ENCODE data around the gene TUSC1.
A peak's percentile ranks its signal among the peaks of the same experiment; 100 is the strongest.
"Not testable (repeated sequence)": the region's sequence is repeated elsewhere in the genome, so short reads cannot be mapped to it uniquely, and the experiment has no call there.

Gene TUSC1

DNA sequence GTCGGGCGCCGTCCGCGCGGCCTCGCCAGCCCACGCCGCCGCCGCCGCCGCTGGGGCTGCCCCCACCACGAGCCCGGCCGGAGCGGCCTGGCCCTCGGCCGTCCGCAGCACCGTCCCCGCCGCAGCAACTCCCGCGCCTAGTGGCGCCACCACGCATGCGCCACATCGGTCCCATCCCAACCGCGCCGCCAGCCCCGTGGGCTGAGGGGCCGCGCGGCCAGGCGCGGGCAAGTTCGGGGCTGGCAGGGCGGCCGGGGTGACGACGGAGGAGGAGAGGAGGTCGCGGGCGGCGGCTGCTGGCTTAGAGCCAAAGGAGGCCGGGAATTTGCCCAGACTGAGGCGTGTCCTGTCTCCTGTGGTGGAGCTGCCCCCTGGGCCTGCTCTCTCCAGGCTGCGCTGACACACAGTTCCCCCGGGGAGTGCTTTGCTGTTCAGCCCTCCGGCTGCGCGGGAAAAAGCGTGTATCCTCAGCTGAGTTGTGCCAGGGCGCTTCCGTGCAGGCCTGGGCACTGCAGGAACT lies at the start of gene TUSC1:
Gene TUSC1 (minus strand): TSS at position 298 of the 520 bp plus-strand sequence. CDS start 132 bp downstream, at position 166.
- peak; percentile 60 for DNase-seq (ENCODE audit: low spot score)

- DNase-seq (ENCODE audit: low spot score), result no peak
Measured at GRCh38 chr9:25726871-25727410, 48.7 kb upstream of the TUSC1 start.

- no peak for DNase-seq (ENCODE audit: low spot score)
Measured at GRCh38 chr9:25724424-25724823, 46.2 kb upstream of the TUSC1 start.

- peak; percentile 21 for DNase-seq (ENCODE audit: low spot score)
Measured at GRCh38 chr9:25716220-25716872, 38.1 kb upstream of the TUSC1 start.

DNA sequence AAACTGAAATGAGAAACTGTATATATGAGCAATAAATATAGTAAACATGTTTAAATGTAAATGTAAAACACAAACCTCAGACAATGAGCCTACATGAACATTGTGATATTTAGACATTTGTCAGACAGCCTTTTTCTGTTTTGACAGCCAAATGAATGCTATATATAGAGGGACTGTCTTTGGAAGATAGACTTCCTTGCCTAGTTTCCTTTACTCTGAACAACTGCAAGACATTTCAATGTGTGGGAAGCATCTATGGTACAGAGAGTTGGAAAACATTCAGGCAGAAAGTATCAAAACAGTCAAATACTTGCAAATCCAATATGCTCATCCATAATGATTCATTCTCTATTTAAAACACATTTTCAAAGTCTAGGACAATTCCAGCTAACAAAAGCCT lies 31.7 kb upstream of the TUSC1 start:
- no peak for DNase-seq (ENCODE audit: low spot score)

DNA sequence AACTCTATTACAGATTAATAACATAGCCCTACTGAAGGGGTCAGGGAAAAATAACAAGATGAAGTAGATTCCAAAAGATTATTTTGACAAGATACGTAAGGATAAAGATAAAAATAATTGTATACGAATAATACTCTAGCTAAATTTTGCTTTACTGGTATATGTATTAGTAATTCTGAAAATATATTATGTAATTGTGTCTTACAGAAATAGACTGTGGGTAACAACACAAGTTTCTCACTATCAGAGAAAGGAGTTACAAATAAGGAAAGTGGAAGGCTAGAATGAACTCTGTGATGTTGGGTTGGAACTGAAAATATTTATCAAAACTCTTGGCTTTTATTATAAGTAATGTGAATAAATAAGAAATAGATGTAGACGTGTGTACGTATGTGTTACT lies 26.6 kb upstream of the TUSC1 start:
- no peak for DNase-seq (ENCODE audit: low spot score)

GRCh38 chr9:25703701-25704357 lies 25.6 kb upstream of the TUSC1 start:
- DNase-seq (ENCODE audit: low spot score), result no peak

GRCh38 chr9:25702536-25702935 lies 24.3 kb upstream of the TUSC1 start:
- DNase-seq (ENCODE audit: low spot score), result no peak

DNA sequence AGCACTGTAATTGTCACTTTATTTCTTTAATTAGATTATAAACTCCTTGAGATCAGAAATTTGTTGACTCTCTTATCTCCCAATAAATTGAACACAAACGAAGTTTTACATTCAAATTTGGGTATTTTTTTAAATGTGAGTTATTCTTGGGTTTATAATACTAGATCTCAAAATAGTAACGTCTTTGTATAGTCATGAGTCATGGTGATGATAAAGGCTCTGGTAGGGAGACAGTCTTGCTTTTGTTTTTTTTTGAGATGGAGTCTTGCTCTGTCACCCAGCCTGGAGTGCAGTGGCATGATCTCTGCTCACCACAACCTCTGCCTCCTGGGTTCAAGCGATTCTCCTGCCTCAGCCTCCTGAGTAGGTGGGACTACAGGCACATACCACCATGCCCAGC lies 22.7 kb upstream of the TUSC1 start:
- not testable (repeated sequence) for DNase-seq (ENCODE audit: low spot score)

- no peak for DNase-seq (ENCODE audit: low spot score)
Measured at GRCh38 chr9:25700430-25700829, 22.2 kb upstream of the TUSC1 start.

DNA sequence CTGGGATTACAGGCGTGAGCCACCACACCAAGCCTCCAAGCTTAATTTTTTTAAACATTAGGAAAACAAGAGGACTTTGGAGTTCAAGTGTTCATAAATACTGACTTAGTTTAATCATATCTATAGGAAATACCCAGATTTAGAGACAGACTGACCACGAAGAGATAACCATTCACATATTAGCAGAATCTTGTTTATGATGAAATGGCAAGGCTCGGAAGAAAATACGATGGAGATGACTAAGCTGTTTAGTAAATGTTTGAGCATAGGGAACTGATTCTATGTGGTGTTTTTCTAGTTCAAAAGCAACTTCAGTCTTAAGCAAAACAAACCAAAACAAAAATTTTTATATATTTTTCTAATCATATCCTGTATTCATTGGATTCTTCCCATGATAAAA lies 13.5 kb upstream of the TUSC1 start:
- DNase-seq (ENCODE audit: low spot score), result no peak

DNA sequence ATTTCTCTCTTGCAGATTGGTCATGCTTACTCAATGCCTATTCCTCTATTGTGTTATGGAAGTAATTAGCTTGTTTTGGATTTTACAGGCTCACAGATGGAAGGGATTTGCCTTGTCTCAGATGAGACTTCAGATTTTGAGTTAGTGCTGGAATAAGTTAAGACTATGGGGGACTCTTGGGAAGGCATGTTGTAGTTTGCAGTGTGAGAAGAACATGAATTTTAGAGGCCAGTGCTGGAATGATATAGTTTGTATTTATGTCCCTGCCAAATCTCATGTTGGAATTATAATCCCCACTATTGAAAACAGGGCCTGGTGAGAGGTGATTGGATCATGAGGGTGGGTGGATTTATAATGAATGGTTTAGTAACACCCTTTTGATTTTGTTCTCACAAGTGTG lies 6.1 kb upstream of the TUSC1 start:
- no peak for DNase-seq (ENCODE audit: low spot score)

- no peak for DNase-seq (ENCODE audit: low spot score)
Measured at GRCh38 chr9:25681266-25681665, 3.0 kb upstream of the TUSC1 start.

DNA sequence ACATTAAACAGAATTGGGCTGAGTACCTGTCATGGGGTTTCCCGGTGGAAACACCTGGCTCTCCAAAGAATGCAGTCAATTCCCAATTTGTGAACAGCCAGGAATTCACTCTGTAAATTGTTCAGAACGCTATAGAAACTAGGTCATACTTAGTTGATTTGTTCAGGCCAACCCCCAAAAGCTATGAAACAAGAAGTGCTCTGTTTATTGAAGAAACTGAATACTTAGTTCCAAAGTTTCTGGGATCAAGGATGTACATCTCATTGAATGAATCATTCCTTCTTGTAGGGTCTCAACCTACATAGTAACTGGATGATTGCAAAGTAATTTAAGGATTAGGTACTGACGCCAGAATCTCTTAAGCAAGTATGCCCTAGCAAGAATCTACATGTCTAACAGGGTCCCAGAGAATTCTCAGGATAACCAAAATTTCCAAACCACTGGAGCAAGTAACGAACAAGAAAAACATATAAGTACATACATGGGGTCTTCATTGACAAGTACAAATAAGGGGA lies 659 bp upstream of the TUSC1 start:
- DNase-seq (ENCODE audit: low spot score), result no peak

DNA sequence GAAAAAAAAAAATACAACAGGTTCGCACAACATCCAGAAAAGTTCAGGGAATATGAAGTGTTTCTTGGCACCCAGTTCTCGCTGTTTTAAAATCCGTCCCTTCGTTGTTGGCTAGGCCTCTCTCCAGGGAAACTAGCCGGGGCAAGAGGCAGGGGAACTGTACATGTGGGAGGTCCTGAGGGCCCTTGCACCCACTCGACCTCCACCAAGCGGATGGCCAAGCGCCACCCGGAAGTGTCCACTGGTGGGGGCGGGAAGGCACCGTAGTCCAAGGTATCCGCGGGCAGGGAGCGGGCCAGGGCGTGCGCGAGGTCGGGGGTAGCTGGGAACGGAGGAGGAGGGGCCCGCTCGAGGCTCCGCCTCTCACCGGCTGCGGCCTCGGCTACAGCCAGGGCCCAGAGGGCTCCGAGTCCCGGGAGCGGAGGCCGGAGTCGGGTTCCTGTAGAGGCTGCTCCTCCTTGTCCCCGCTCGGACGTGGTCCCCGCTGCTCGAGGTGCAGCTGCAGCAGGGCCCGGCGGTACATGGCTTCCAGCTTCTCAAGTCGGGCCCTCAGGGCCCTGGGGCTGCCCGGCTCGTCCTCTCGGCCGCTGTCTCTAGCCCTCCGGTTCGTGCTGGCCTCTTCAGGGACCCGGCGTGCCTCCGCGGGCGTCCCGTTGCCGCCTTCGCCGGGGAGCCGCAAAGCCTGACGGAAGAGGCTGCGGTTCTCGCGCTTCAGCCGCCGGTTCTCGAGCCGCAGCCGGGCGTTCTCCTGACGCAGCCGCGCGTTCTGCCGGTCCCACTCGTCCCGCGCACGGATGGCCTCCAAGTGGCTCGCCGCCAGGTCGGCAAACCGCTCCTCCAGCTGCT lies 720 bp downstream of the TUSC1 start:
- DNase-seq (ENCODE audit: low spot score), result peak; percentile 44

- not testable (repeated sequence) for DNase-seq (ENCODE audit: low spot score)
Measured at GRCh38 chr9:25675858-25676257, 2.4 kb downstream of the TUSC1 start.

DNA sequence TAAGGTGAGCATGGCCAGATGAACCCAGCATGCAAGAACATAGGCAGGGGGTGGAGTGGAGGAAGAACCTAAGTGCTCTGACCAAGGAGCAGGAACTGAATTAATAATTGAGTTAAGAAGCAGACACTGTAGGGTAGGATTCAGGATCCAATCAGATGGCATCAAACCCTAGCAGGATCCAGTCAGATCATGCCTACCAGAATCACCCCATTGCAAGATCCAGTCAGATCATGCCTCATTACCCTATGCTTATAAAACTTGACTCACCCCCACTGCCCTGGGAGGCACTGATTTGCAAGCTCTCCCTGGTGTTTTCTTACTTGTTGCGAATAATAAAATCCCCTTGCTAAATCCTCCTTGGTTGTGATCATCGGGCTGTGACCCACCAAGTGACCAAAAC lies 19.7 kb downstream of the TUSC1 start:
- DNase-seq (ENCODE audit: low spot score), result no peak

DNA sequence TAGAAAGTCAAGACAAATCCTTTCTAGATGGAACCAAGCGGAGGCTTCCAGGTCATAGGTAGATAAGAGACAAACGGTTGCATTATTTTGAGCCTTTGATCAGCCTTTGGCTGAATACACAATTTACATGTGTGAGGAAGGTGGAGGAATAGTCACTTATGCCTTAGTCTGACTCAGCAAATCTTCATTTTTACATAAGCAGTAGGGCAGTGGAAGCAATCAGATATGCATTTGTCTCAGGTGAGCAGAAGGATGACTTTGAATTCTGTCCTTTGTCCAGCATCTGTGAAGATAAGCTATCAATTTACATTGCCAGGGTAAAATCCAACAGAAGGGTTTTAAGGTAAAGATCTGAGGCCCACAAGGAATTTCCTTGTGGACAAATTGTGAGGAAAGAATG lies 23.8 kb downstream of the TUSC1 start:
- DNase-seq (ENCODE audit: low spot score), result no peak

DNA sequence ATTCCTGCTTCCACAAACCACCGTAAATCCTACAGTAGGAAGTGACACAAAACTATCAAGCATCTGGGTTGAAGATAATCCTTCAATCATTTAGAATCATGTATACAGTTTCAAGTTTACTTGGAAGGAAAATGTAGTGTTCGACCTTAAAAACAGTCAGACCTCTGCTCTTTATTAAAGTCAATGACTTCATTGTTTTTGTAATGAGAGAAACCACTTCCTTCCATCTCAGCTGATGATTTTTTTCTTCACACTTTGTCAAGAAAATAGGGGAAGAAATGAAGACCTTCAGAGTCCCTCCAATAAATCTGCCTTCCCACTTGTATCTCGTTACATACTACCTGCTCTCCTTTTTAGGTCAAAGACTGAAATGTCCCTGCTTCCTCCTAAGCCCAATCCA lies 30.1 kb downstream of the TUSC1 start:
- no peak for DNase-seq (ENCODE audit: low spot score)

DNA sequence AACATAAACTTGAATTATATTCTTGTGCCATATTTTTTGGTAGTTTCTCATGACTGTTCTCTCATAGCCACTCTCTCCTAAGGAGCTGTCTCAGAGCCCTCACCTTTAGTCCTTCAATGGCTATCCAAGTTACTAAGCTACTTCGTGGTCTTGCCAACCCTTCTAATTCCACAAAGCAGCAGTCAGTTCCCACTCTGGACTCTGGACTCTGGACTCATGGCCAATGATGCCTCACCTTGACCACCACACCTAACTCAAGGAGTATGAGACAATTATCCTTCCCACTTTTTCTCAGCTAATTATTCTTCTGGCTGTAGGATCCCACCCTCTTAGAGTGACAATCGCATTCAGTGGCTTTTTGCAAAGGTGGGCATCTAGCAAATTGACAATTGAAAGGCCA lies 42.2 kb downstream of the TUSC1 start:
- no peak for DNase-seq (ENCODE audit: low spot score)

DNA sequence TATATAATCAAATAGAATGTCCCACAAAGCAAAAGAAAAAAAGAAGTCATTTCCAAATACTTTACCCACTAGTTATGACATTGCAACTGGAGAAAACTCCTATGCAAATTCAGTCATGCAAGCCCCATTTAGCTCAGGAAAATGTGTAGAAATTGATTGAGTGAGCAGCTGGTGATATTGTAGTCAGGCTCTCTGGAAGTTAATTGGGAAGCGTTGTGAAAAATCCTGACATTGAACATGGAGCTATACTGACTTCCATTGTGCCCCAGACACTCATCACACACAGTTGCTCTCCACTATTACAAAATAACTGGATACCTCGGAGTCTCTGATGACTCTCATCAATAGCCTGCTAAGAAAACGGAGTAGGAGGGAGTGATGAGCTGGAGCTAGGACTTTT lies 49.0 kb downstream of the TUSC1 start:
- no peak for DNase-seq (ENCODE audit: low spot score)

Data from SW480 (cell line).